Measurements from ENCODE around the gene PTGDR.

DNA sequence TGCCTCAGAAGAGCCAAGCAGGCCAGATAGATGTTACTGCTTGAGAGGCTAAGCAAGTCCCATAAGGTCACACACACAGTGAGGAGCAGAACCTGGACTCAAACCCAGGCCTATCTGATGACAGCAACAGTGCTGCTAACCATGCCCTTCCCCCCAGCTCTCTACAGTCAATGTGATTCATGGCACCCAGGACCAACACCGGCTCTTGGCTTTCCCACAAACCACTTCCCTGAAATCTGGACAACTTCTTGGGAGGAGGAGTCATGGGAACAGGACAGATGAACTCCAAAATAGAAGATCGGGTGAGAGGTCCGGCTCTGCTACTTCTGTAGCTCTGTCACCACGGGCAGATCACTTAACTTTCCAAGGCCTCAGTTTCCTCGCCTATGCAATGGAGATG, 716 bp upstream of the PTGDR start:
- TF ChIP-seq, protein P1, sequence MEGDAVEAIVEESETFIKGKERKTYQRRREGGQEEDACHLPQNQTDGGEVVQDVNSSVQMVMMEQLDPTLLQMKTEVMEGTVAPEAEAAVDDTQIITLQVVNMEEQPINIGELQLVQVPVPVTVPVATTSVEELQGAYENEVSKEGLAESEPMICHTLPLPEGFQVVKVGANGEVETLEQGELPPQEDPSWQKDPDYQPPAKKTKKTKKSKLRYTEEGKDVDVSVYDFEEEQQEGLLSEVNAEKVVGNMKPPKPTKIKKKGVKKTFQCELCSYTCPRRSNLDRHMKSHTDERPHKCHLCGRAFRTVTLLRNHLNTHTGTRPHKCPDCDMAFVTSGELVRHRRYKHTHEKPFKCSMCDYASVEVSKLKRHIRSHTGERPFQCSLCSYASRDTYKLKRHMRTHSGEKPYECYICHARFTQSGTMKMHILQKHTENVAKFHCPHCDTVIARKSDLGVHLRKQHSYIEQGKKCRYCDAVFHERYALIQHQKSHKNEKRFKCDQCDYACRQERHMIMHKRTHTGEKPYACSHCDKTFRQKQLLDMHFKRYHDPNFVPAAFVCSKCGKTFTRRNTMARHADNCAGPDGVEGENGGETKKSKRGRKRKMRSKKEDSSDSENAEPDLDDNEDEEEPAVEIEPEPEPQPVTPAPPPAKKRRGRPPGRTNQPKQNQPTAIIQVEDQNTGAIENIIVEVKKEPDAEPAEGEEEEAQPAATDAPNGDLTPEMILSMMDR (IDR thresholded peaks at IDR 0.05; ENCODE audit: insufficient read depth, low read depth, low read length), result no peak
- no peak for TF ChIP-seq EZH2 (IDR thresholded peaks at IDR 0.05; ENCODE audit: insufficient read depth, low read length)
